ENCODE measurements around the gene MLLT11.

Gene MLLT11

GRCh38 chr1:151047925-151048644 is 12.1 kb upstream of the MLLT11 start:
- peak overlapping the region; percentile 65 for H3K4me3 ChIP-seq (ENCODE audit: low read depth, low read length)
- peak; percentile 24; the same call in 1 of the 2 replicates for TF ChIP-seq CTCF (IDR thresholded peaks at IDR 0.05; ENCODE audit: low read depth, low read length)

- peak overlapping the region; percentile 65 for H3K4me3 ChIP-seq (ENCODE audit: low read depth, low read length)
- TF ChIP-seq CTCF (IDR thresholded peaks at IDR 0.05; ENCODE audit: low read depth, low read length) = no peak
These were observed 11.6 kb upstream of the MLLT11 start for GRCh38 chr1:151048645-151049032.

GRCh38 chr1:151049458-151049857 is 10.7 kb upstream of the MLLT11 start:
- no peak for TF ChIP-seq CTCF (IDR thresholded peaks at IDR 0.05; ENCODE audit: low read depth, low read length)
- H3K4me3 ChIP-seq (ENCODE audit: low read depth, low read length) = no peak overlapping the region

- H3K4me3 ChIP-seq (ENCODE audit: low read depth, low read length) = no peak overlapping the region
- TF ChIP-seq CTCF (IDR thresholded peaks at IDR 0.05; ENCODE audit: low read depth, low read length) = no peak
These were observed 10.0 kb upstream of the MLLT11 start for GRCh38 chr1:151050051-151050688.

GRCh38 chr1:151051356-151052009 is 8.7 kb upstream of the MLLT11 start:
- no peak overlapping the region for H3K4me3 ChIP-seq (ENCODE audit: low read depth, low read length)
- TF ChIP-seq CTCF (IDR thresholded peaks at IDR 0.05; ENCODE audit: low read depth, low read length) = no peak

- TF ChIP-seq CTCF (IDR thresholded peaks at IDR 0.05; ENCODE audit: low read depth, low read length) = no peak
- no peak overlapping the region for H3K4me3 ChIP-seq (ENCODE audit: low read depth, low read length)
These were observed 5.1 kb upstream of the MLLT11 start for GRCh38 chr1:151054971-151055547.

All from WI38 (cell line).